ENCODE measurements around the gene MAP3K5. TPM values are rescaled to one million over a fixed set of nuclear protein-coding genes. Genes with fewer than 3 reads are reported as not detected.
A peak's percentile ranks its signal among the peaks of the same experiment; 100 is the strongest.
"Not testable (repeated sequence)": the region's sequence is repeated elsewhere in the genome, so short reads cannot be mapped to it uniquely, and the experiment has no call there.

The MAP3K5 gene
- total RNA-seq, 4 donors from 2014 or later, result 18.7 to 24.1 (median 20.7) TPM

DNA sequence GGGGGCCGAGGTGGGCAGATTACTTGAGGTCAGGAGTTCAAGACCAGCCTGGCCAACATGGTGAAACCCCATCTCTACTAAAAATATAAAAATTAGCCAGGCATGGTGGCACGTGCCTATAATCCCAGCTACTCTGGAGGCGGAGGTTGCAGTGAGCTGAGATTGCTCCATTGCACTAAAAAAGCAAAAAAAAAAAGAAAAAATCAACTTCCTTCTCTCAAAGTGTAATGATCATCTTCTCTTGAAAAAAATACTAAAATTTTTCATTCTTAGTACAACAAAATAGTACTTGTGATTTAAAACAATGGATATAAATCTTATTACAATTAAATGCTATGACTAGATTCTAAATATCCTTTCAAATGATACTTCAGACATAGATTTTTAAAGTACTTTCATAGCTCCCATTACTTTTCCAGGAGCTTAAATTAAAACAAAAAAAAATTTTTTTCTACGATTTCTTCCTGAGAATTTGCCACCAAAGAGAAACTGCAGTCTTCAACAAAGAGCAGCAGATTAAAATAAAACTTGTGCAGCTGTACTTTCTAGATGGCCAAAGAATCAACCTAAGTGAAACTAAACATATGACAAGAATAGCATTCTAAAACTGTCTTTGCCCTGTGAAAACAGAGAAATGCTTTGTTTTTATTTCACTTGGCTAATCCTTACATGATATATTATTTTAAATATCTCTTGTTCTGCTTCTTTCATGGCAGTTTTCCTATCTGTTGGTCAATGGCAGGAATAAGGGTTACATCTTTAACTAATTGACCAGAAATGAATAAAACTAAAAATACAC, 75.2 kb downstream of the MAP3K5 start:
- TF ChIP-seq, protein P1, sequence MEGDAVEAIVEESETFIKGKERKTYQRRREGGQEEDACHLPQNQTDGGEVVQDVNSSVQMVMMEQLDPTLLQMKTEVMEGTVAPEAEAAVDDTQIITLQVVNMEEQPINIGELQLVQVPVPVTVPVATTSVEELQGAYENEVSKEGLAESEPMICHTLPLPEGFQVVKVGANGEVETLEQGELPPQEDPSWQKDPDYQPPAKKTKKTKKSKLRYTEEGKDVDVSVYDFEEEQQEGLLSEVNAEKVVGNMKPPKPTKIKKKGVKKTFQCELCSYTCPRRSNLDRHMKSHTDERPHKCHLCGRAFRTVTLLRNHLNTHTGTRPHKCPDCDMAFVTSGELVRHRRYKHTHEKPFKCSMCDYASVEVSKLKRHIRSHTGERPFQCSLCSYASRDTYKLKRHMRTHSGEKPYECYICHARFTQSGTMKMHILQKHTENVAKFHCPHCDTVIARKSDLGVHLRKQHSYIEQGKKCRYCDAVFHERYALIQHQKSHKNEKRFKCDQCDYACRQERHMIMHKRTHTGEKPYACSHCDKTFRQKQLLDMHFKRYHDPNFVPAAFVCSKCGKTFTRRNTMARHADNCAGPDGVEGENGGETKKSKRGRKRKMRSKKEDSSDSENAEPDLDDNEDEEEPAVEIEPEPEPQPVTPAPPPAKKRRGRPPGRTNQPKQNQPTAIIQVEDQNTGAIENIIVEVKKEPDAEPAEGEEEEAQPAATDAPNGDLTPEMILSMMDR (IDR thresholded peaks at IDR 0.05), result no peak

DNA sequence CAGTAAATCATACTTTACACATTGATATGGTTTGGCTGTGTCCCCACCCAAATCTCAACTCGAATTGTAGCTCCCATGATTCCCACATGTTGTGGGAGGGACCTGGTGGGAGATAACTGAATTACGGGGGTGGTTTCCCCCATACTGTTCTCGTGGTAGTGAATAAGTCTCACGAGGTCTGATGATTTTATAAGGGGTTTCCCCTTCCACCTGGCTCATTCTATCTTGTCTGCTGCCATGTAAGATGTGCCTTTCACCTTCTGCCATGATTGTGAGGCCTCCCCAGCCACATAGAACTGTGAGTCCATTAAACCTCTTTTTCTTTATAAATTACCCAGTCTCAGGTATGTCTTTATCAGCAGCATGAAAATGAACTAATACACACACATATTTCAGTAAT, 79.6 kb downstream of the MAP3K5 start:
- 86% methylated on average over 4 of the region's 4 CpGs for WGBS

More for the DNA sequence above, 75.2 kb downstream of the MAP3K5 start:
- peak overlapping the region; percentile 47 to 64 (median 59) for H3K27ac ChIP-seq (replicated peaks in 1 of 4)
- DNase-seq (ENCODE audit: extremely low spot score), result no peak
- H3K4me1 ChIP-seq, result peaks cover 22 to 25% (median 24%) of the 10 kb centered on the region in 4 donors
- WGBS, result 49% methylated on average over 4 of the region's 4 CpGs
- H3K36me3 ChIP-seq, result no peaks in the 10 kb centered on the region
- intact Hi-C loops (cut with DNase I), result no loop called here
- no peaks in the 10 kb centered on the region for H3K27me3 ChIP-seq
- H3K4me3 ChIP-seq, result peak overlapping the region; percentile 12 to 31 (median 16)
- no peaks in the 10 kb centered on the region for H3K9me3 ChIP-seq

DNA sequence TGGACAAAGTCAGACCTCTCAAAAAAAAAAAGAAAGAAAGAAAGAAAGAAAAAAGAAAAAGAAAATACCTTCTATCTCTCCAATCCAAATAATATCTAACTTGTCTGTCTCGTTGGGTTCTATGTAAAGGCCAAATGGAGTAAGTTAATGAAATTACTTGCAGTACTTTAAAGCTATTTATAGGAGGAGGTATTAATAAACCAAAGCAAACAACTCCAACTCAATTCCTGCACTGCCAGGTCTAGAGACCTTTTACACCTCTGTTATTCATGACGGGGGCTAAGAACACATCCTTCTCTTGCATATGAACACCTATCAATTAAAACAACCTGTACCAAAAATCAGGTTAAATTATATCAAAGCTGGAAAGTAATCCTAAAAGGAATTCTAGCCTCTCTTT, 80.6 kb downstream of the MAP3K5 start:
- no peak overlapping the region for H3K4me3 ChIP-seq
- 92% methylated on average over 2 of the region's 2 CpGs for WGBS
- TF ChIP-seq EP300 (IDR thresholded peaks at IDR 0.05) (no peak), POLR2A (IDR thresholded peaks at IDR 0.05; ENCODE audit: low read depth) (no peak)
- TF ChIP-seq, protein P1 (IDR thresholded peaks at IDR 0.05), result no peak
- no peak for DNase-seq (ENCODE audit: extremely low spot score)
- H3K36me3 ChIP-seq, result no peaks in the 10 kb centered on the region
- peaks cover 20 to 24% (median 22%) of the 10 kb centered on the region in 4 donors for H3K4me1 ChIP-seq
- H3K9me3 ChIP-seq, result no peaks in the 10 kb centered on the region
- no peaks in the 10 kb centered on the region for H3K27me3 ChIP-seq
- intact Hi-C loops (cut with DNase I), result no loop called here
- H3K27ac ChIP-seq (replicated peaks in 1 of 4), result no peak overlapping the region

More for the DNA sequence above, 79.6 kb downstream of the MAP3K5 start:
- DNase-seq (ENCODE audit: extremely low spot score); H3K27ac ChIP-seq (replicated peaks in 1 of 4); H3K27me3 ChIP-seq; H3K9me3 ChIP-seq; H3K4me3 ChIP-seq; H3K36me3 ChIP-seq; intact Hi-C loops (cut with DNase I): not testable (repeated sequence)
- peaks cover 28 to 34% (median 31%) of the 10 kb centered on the region in 4 donors for H3K4me1 ChIP-seq

DNA sequence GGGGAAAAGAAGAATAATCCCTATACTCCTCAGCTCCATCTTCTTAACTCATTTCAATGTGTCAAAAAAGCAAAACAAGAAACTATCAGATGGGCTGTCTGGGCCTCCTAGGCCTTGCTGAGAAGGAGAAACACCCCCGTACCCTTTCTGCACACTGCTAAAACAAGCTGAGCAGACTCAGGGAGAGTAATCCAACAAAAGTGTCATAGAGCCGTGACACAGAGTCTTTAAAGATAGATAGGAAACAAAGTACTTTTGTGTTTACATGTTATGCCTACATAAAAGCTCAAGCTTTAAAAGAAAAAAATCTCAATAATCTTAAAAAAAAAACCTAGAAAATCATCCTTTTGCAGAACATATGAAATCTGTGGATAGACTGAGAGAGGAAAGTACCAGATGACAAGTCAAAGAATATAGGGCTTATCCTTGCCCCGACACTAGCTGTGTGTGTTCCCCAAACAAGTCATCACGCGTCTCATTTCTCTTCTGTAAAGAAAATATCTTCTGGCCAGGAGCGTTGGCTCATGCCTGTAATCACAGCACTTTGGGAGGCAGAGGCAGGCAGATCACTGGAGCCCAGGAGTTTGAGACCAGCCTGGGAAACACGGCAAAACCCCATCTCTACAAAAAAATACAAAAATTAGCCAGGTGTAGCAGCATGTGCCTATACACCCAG, 81.3 kb downstream of the MAP3K5 start:
- Histone ChIP-seq H3K36me3 (no peaks in the 10 kb centered on the region), H3K27ac (replicated peaks in 1 of 4) (no peak overlapping the region), H3K27me3 (no peaks in the 10 kb centered on the region), H3K4me1 (peaks cover 14 to 17% (median 16%) of the 10 kb centered on the region in 4 donors), H3K4me3 (no peak overlapping the region), H3K9me3 (no peaks in the 10 kb centered on the region)
- intact Hi-C loops (cut with DNase I), result no loop called here
- TF ChIP-seq POLR2AphosphoS5 (IDR thresholded peaks at IDR 0.05) (no peak), EP300 (IDR thresholded peaks at IDR 0.05) (no peak), POLR2A (IDR thresholded peaks at IDR 0.05; ENCODE audit: low read depth) (no peak)
- TF ChIP-seq, protein P1 (IDR thresholded peaks at IDR 0.05), result no peak
- DNase-seq (ENCODE audit: extremely low spot score), result no peak
- WGBS, result 76% methylated on average over 7 of the region's 7 CpGs

DNA sequence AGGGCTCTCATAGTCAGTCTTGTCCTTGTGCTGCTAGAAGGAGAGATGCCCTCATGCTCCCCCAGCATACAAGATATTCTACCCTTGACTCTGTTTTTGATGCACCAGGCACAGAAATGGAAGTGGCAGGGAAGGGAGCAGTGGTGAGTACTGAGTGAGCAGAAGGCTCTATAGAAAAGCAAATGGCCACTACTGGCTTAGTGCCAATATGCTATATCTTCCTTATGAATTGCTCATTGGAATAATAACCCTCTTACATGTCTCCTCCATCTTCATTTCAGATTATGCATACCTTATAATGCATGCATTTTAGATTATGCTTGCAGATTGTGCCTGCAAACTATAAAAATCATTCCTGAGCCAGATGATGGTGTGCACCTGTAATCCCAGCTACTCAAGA, 82.8 kb downstream of the MAP3K5 start:
- Histone ChIP-seq H3K27me3 (no peaks in the 10 kb centered on the region), H3K36me3 (peaks cover 0 to 6% (median 0%) of the 10 kb centered on the region in 4 donors), H3K4me3 (no peak overlapping the region), H3K27ac (replicated peaks in 1 of 4) (no peak overlapping the region), H3K9me3 (no peaks in the 10 kb centered on the region), H3K4me1 (peaks cover 13 to 16% (median 15%) of the 10 kb centered on the region in 4 donors)
- intact Hi-C loops (cut with DNase I), result no loop called here
- no peak for DNase-seq (ENCODE audit: extremely low spot score)
- no peak for TF ChIP-seq POLR2AphosphoS5 (IDR thresholded peaks at IDR 0.05)
- TF ChIP-seq, protein P1 (IDR thresholded peaks at IDR 0.05), result no peak
